A549 (cell line): Measurements from ENCODE around the gene MYCN. TPM values are rescaled to one million over a fixed set of nuclear protein-coding genes. Genes with fewer than 3 reads are reported as not detected.

ENCODE experiments used
- ATAC-seq, 2 experiments: fragments of 200-7000 bp in 1 of 2; fragments of >200 bp in 1 of 2; cut with Nextera tagmentation in 1 of 2; cut with Tn5 transposase in 1 of 2; 3 replicates each; pipeline versions ENCODE4 v1.8.0 to v1.9.1; 2018 to 2020; ENCODE audit warnings: mild to moderate bottlenecking in 1 of 2, moderate library complexity in 1 of 2
- CTCF ChIA-PET: fragments of 300-600 bp; sonication (Branson Sonifier 250); formaldehyde crosslinking; extraction: SDS; loops from one replicate; lab custom pipeline; 2021; ENCODE audit warnings: antibody characterized with exemption, inconsistent platforms; lab: Yijun Ruan, JAX
- POLR2A ChIA-PET: fragments of 350-600 bp; formaldehyde crosslinking; extraction: SDS; loops from one replicate; lab custom pipeline; 2021; ENCODE audit warnings: antibody characterized with exemption, inconsistent platforms; lab: Yijun Ruan, JAX
- DNase-seq, 2 experiments: peaks; one replicate each; pipeline versions ENCODE4 v3.0.0 to v3.0.0-alpha.2; 2011 to 2016; ENCODE audit warnings: low read depth in 1 of 2, low spot score in 1 of 2
- FAIRE-seq: peaks from 2 replicates; lab custom pipeline; 2011; peaks lifted over from hg19 to GRCh38; lab: Jason Lieb, UNC
- H3K27ac ChIP-seq, 2 experiments: fragments of >200 bp; sonication (Bioruptor Twin); formaldehyde crosslinking; 3 replicates each; pipeline ENCODE4 v1.5.1; 2016 to 2017
- H3K4me1 ChIP-seq: fragments of >200 bp; sonication (Bioruptor Twin); formaldehyde crosslinking; 3 replicates; pipeline ENCODE4 v1.6.1; 2016
- H3K4me2 ChIP-seq: fragments of >200 bp; sonication (Bioruptor Twin); formaldehyde crosslinking; 3 replicates; pipeline ENCODE4 v1.6.1; 2016
- H3K4me3 ChIP-seq: fragments of >200 bp; sonication (Bioruptor Twin); formaldehyde crosslinking; 3 replicates; pipeline ENCODE4 v1.5.1; 2016
- H3K9me3 ChIP-seq: fragments of >200 bp; sonication (Bioruptor Twin); formaldehyde crosslinking; 3 replicates; pipeline ENCODE4 v1.6.1; 2016
- CEBPB ChIP-seq, 2 experiments: fragments of >200 bp in 1 of 2; sonication (Bioruptor Twin) in 1 of 2; formaldehyde crosslinking in 1 of 2; IDR thresholded peaks; 2 replicates each; pipeline ENCODE4 v1.6.1; 2012 to 2016
- JUN ChIP-seq, 2 experiments: fragments of >200 bp; sonication (Bioruptor Twin); formaldehyde crosslinking; IDR thresholded peaks; 2 replicates in 1 of 2; 3 replicates in 1 of 2; pipeline ENCODE4 v1.6.1; 2016 to 2017
- KDM1A ChIP-seq: fragments of 200-600 bp; sonication (generic); IDR thresholded peaks from 2 replicates; pipeline ENCODE4 v1.6.1; 2016; ENCODE audit warnings: low read depth, mild to moderate bottlenecking
- KDM5A ChIP-seq: fragments of 200-600 bp; sonication (generic); IDR thresholded peaks from 2 replicates; pipeline ENCODE4 v1.6.1; 2016; ENCODE audit warnings: antibody characterized with exemption, mild to moderate bottlenecking
- MAFK ChIP-seq: fragments of 450-650 bp; IDR thresholded peaks from 2 replicates; pipeline ENCODE4 v1.6.1; 2014; ENCODE audit not compliant: partially characterized antibody
- MAX ChIP-seq: IDR thresholded peaks from 2 replicates; pipeline ENCODE4 v1.6.1; 2012
- NFE2L2 ChIP-seq: fragments of 150-350 bp; conservative IDR thresholded peaks from 2 replicates; pipeline ENCODE4 v1.6.1; 2014; ENCODE audit warnings: low read length
- NR3C1 ChIP-seq: fragments of >200 bp; sonication (Bioruptor Twin); formaldehyde crosslinking; IDR thresholded peaks from 3 replicates; pipeline ENCODE4 v1.6.1; 2017
- RAD21 ChIP-seq, 2 experiments: fragments of >200 bp in 1 of 2; sonication (Bioruptor Twin) in 1 of 2; formaldehyde crosslinking in 1 of 2; IDR thresholded peaks in 1 of 2; conservative IDR thresholded peaks in 1 of 2; 2 replicates in 1 of 2; 3 replicates in 1 of 2; pipeline ENCODE4 v1.6.1; 2012 to 2018; ENCODE audit warnings: inconsistent platforms in 1 of 2
- RCOR1 ChIP-seq: fragments of 150-350 bp; IDR thresholded peaks from 2 replicates; pipeline ENCODE4 v1.6.1; 2014; ENCODE audit warnings: antibody characterized with exemption, low read length, low read depth
- RFX5 ChIP-seq: fragments of 450-650 bp; IDR thresholded peaks from 2 replicates; pipeline ENCODE4 v1.7.1; 2014; ENCODE audit warnings: antibody characterized with exemption, mild to moderate bottlenecking, moderate library complexity
- SREBF2 ChIP-seq: fragments of 450-650 bp; IDR thresholded peaks from 2 replicates; pipeline ENCODE4 v1.6.1; 2014; ENCODE audit warnings: mild to moderate bottlenecking, moderate library complexity
- TP53 ChIP-seq: fragments of 250-450 bp; sonication (Bioruptor Pico); IDR thresholded peaks from 2 replicates; pipeline ENCODE4 v1.5.0; 2021; ENCODE audit warnings: mild to moderate bottlenecking, moderate library complexity
- WGBS: methylation state at CpG from one replicate; pipeline ENCODE4 v1.1.6; 2017; ENCODE audit errors: missing lambda C conversion rate; 5-methylcytosine and 5-hydroxymethylcytosine counted together
- polyA plus RNA-seq, 4 experiments: library from polyadenylated mRNA; depleted of rRNA in 3 of 4; stranded (reverse); fragments of >200 nt; fragmentation: RNase III in 1 of 4; extraction: RNeasy Plus Mini Kit Qiagen cat#74134 plus additional on column Dnase treatment in 1 of 4; gene quantifications; 2 replicates in 3 of 4; 3 replicates in 1 of 4; pipeline ENCODE4 v1.2.3, GENCODE V29; 2011 to 2017
- TF ChIP-seq, protein P1 (sequence below): IDR thresholded peaks from 2 replicates; pipeline ENCODE4 v1.6.1; 2012
- TF ChIP-seq, protein P2 (sequence below): IDR thresholded peaks from 2 replicates; pipeline ENCODE4 v1.6.1; 2012; ENCODE audit warnings: low read depth, borderline replicate concordance
- TF ChIP-seq, protein P3 (sequence below): fragments of 200-600 bp; sonication (generic); IDR thresholded peaks from 2 replicates; pipeline ENCODE4 v1.6.1; 2016; ENCODE audit warnings: antibody characterized with exemption, mild to moderate bottlenecking, moderate library complexity
- TF ChIP-seq, protein P4 (sequence below): fragments of 450-650 bp; IDR thresholded peaks from 2 replicates; pipeline ENCODE4 v1.6.1; 2014; ENCODE audit warnings: antibody characterized with exemption
- TF ChIP-seq, protein P5 (sequence below): fragments of 250-450 bp; sonication (Bioruptor Pico); IDR thresholded peaks from 2 replicates; pipeline ENCODE4 v1.5.0; 2021; ENCODE audit warnings: mild to moderate bottlenecking, moderate library complexity, borderline replicate concordance

The MYCN gene
- polyA plus RNA-seq, 2 of the 4 experiments (the other 2 are of a cell fraction), result not detected

GRCh38 chr2:15908371-15908770 lies 32.0 kb upstream of the MYCN start (continued):
- TF ChIP-seq, protein P1, sequence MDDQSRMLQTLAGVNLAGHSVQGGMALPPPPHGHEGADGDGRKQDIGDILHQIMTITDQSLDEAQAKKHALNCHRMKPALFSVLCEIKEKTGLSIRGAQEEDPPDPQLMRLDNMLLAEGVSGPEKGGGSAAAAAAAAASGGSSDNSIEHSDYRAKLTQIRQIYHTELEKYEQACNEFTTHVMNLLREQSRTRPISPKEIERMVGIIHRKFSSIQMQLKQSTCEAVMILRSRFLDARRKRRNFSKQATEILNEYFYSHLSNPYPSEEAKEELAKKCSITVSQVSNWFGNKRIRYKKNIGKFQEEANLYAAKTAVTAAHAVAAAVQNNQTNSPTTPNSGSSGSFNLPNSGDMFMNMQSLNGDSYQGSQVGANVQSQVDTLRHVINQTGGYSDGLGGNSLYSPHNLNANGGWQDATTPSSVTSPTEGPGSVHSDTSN, result no peak
- no peak for TF ChIP-seq SREBF2
- TF ChIP-seq, protein P2, sequence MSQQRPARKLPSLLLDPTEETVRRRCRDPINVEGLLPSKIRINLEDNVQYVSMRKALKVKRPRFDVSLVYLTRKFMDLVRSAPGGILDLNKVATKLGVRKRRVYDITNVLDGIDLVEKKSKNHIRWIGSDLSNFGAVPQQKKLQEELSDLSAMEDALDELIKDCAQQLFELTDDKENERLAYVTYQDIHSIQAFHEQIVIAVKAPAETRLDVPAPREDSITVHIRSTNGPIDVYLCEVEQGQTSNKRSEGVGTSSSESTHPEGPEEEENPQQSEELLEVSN, result no peak
- TF ChIP-seq CEBPB (IDR thresholded peaks at IDR 0.05), result no peak
- TF ChIP-seq, protein P3, sequence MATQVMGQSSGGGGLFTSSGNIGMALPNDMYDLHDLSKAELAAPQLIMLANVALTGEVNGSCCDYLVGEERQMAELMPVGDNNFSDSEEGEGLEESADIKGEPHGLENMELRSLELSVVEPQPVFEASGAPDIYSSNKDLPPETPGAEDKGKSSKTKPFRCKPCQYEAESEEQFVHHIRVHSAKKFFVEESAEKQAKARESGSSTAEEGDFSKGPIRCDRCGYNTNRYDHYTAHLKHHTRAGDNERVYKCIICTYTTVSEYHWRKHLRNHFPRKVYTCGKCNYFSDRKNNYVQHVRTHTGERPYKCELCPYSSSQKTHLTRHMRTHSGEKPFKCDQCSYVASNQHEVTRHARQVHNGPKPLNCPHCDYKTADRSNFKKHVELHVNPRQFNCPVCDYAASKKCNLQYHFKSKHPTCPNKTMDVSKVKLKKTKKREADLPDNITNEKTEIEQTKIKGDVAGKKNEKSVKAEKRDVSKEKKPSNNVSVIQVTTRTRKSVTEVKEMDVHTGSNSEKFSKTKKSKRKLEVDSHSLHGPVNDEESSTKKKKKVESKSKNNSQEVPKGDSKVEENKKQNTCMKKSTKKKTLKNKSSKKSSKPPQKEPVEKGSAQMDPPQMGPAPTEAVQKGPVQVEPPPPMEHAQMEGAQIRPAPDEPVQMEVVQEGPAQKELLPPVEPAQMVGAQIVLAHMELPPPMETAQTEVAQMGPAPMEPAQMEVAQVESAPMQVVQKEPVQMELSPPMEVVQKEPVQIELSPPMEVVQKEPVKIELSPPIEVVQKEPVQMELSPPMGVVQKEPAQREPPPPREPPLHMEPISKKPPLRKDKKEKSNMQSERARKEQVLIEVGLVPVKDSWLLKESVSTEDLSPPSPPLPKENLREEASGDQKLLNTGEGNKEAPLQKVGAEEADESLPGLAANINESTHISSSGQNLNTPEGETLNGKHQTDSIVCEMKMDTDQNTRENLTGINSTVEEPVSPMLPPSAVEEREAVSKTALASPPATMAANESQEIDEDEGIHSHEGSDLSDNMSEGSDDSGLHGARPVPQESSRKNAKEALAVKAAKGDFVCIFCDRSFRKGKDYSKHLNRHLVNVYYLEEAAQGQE, result no peak
- TF ChIP-seq, protein P4, sequence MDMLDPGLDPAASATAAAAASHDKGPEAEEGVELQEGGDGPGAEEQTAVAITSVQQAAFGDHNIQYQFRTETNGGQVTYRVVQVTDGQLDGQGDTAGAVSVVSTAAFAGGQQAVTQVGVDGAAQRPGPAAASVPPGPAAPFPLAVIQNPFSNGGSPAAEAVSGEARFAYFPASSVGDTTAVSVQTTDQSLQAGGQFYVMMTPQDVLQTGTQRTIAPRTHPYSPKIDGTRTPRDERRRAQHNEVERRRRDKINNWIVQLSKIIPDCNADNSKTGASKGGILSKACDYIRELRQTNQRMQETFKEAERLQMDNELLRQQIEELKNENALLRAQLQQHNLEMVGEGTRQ, result no peak

GRCh38 chr2:15909157-15909556 lies 31.2 kb upstream of the MYCN start:
- no peak for TF ChIP-seq TP53 (CRISPR knock-in tag)
- TF ChIP-seq MAFK, result no peak
- FAIRE-seq (no peak), DNase-seq (no peak), ATAC-seq (no peak)
- no peak overlapping the region for H3K4me3 ChIP-seq
- ChIA-PET POLR2A (no interaction called here), CTCF (interaction anchor here (0.7 to 1.0 kb wide), 2 partner anchors 50 to 64 kb away, joined by 3 read pairs; no protein-coding TSS in a partner anchor)
- H3K27ac ChIP-seq, result no peak overlapping the region
- 42% methylated on average over 4 of the region's 4 CpGs for WGBS
- no peak overlapping the region for H3K4me2 ChIP-seq
- no peaks in the 10 kb centered on the region for H3K9me3 ChIP-seq
- H3K4me1 ChIP-seq, result peaks cover 16% of the 10 kb centered on the region

DNA sequence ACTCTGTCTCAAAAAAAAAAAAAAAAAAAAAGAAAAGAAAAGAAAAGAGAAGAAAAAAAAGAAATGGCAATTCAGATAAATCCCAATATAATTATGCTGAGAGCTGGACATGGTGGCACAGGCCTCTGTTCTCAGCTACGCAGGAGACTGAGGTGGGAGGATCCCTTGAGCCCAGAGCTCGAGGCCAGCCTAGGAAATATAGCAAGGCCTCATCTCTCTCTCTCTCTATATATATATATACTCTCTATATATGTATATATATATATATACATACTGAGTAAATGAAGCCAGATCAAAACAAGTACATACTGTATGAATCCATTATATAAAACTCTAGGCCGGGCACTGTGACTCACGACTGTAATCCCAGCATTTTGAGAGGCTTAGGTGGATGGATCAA lies 30.6 kb upstream of the MYCN start:
- ChIA-PET CTCF (no interaction called here), POLR2A (interaction anchor here (0.6 kb wide), 1 partner anchor 90 kb away, joined by 3 read pairs; no protein-coding TSS in a partner anchor)
- Histone ChIP-seq H3K27ac (no peak overlapping the region), H3K4me1 (peaks cover 16% of the 10 kb centered on the region), H3K4me3 (no peak overlapping the region), H3K9me3 (no peaks in the 10 kb centered on the region), H3K4me2 (no peak overlapping the region)
- DNase-seq (no peak), FAIRE-seq (no peak), ATAC-seq (no peak)
- WGBS, result 38% methylated on average over 4 of the region's 4 CpGs
- TF ChIP-seq, protein P4, result no peak
- TF ChIP-seq RCOR1, result no peak
- TF ChIP-seq KDM5A, result no peak
- no peak for TF ChIP-seq JUN (IDR thresholded peaks at IDR 0.05)
- TF ChIP-seq MAX, result no peak
- TF ChIP-seq NFE2L2, result no peak
- no peak for TF ChIP-seq KDM1A
- TF ChIP-seq, protein P5, sequence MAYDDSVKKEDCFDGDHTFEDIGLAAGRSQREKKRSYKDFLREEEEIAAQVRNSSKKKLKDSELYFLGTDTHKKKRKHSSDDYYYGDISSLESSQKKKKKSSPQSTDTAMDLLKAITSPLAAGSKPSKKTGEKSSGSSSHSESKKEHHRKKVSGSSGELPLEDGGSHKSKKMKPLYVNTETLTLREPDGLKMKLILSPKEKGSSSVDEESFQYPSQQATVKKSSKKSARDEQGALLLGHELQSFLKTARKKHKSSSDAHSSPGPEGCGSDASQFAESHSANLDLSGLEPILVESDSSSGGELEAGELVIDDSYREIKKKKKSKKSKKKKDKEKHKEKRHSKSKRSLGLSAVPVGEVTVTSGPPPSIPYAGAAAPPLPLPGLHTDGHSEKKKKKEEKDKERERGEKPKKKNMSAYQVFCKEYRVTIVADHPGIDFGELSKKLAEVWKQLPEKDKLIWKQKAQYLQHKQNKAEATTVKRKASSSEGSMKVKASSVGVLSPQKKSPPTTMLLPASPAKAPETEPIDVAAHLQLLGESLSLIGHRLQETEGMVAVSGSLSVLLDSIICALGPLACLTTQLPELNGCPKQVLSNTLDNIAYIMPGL, result no peak
- TF ChIP-seq RAD21 (conservative IDR thresholded peaks at IDR 0.05 in 1 of 2, IDR thresholded peaks at IDR 0.05 in 1 of 2), result no peak
- no peak for TF ChIP-seq RFX5
- TF ChIP-seq NR3C1, result no peak
